Glutamatergic neuron (in vitro differentiated cells): ENCODE data around the gene TAAR2. TPM values are rescaled to one million over a fixed set of nuclear protein-coding genes. Genes with fewer than 3 reads are reported as not detected.

Source experiments
- DNase-seq: peaks from one replicate; pipeline ENCODE4 v3.0.0; 2022
- H3K27ac Mint-ChIP-seq: one replicate; pipeline ENCODE4 v1.8.0; 2020; ENCODE audit warnings: mild to moderate bottlenecking, mixed read lengths, inconsistent platforms; ENCODE audit not compliant: unreplicated experiment
- H3K27me3 Mint-ChIP-seq: one replicate; pipeline ENCODE4 v1.8.0; 2020; ENCODE audit warnings: mild to moderate bottlenecking, moderate library complexity, mixed read lengths, inconsistent platforms; ENCODE audit not compliant: unreplicated experiment
- H3K36me3 Mint-ChIP-seq: one replicate; pipeline ENCODE4 v1.8.0; 2020; ENCODE audit warnings: mild to moderate bottlenecking, mixed read lengths, inconsistent platforms; ENCODE audit not compliant: unreplicated experiment
- H3K4me1 Mint-ChIP-seq: one replicate; pipeline ENCODE4 v1.8.0; 2020; ENCODE audit warnings: mild to moderate bottlenecking, low read depth, mixed read lengths, inconsistent platforms; ENCODE audit not compliant: unreplicated experiment
- H3K4me3 Mint-ChIP-seq: one replicate; pipeline ENCODE4 v1.8.0; 2020; ENCODE audit warnings: mild to moderate bottlenecking, mixed read lengths, inconsistent platforms; ENCODE audit not compliant: unreplicated experiment
- H3K9me3 Mint-ChIP-seq: one replicate; pipeline ENCODE4 v1.8.0; 2020; ENCODE audit warnings: mild to moderate bottlenecking, moderate library complexity, mixed read lengths, inconsistent platforms; ENCODE audit not compliant: unreplicated experiment
- long read RNA-seq: library from polyadenylated mRNA; unstranded; transcript quantifications from one replicate; pipeline ENCODE4 v2.0.0, GENCODE V29; 2020; ENCODE audit not compliant: unreplicated experiment
- total RNA-seq: library from RNA; stranded (reverse); fragmentation: NEBNext Ultra II Directional; extraction: Animal tissue kit (Norgen Biotek cat#: 25700); gene quantifications from one replicate; pipeline ENCODE4 v1.2.1, GENCODE V29; 2021; ENCODE audit not compliant: unreplicated experiment
- TF ChIP-seq, protein P1 (sequence below): fragments of 200-600 bp; sonication (generic); IDR thresholded peaks from one replicate; pipeline ENCODE4 v1.5.0; 2021; ENCODE audit not compliant: partially characterized antibody, unreplicated experiment

Gene TAAR2, protein sequence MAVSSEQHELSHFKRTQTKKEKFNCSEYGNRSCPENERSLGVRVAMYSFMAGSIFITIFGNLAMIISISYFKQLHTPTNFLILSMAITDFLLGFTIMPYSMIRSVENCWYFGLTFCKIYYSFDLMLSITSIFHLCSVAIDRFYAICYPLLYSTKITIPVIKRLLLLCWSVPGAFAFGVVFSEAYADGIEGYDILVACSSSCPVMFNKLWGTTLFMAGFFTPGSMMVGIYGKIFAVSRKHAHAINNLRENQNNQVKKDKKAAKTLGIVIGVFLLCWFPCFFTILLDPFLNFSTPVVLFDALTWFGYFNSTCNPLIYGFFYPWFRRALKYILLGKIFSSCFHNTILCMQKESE
- not detected for total RNA-seq
- long read RNA-seq = 0 reads

DNA sequence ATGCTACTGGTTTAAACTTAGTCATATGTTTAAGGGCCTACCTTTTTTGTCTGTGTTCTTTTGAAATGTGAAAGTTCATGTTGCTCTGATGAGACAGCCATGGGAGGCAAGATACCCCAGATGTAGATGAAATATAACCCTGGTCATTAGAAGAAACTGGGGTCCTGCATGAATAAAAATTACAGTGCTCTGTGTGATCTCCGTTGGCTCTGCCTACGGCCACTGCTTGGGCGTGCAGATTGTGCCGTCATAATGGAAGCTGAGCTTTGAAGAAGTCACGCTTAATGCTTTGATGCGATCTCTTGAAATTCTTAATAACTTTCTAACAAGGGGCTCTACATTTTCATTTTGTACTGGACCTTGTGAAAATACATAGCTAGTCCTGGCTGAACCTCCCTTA is at the start of gene TAAR2:
Gene TAAR2 (minus strand): TSS at position 101 of the 400 bp plus-strand sequence. CDS start 0 bp downstream, at position 101.
- H3K9me3 Mint-ChIP-seq = no peaks in the 10 kb centered on the region
- TF ChIP-seq, protein P1, sequence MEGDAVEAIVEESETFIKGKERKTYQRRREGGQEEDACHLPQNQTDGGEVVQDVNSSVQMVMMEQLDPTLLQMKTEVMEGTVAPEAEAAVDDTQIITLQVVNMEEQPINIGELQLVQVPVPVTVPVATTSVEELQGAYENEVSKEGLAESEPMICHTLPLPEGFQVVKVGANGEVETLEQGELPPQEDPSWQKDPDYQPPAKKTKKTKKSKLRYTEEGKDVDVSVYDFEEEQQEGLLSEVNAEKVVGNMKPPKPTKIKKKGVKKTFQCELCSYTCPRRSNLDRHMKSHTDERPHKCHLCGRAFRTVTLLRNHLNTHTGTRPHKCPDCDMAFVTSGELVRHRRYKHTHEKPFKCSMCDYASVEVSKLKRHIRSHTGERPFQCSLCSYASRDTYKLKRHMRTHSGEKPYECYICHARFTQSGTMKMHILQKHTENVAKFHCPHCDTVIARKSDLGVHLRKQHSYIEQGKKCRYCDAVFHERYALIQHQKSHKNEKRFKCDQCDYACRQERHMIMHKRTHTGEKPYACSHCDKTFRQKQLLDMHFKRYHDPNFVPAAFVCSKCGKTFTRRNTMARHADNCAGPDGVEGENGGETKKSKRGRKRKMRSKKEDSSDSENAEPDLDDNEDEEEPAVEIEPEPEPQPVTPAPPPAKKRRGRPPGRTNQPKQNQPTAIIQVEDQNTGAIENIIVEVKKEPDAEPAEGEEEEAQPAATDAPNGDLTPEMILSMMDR = no peak
- no peak for DNase-seq
- no peak within 1 kb of the TSS for H3K4me3 Mint-ChIP-seq
- no peaks in the 10 kb centered on the region for H3K4me1 Mint-ChIP-seq
- H3K27ac Mint-ChIP-seq = no peak within 1 kb of the TSS
- no peaks in the 10 kb centered on the region for H3K36me3 Mint-ChIP-seq
- no peaks in the 10 kb centered on the region for H3K27me3 Mint-ChIP-seq

DNA sequence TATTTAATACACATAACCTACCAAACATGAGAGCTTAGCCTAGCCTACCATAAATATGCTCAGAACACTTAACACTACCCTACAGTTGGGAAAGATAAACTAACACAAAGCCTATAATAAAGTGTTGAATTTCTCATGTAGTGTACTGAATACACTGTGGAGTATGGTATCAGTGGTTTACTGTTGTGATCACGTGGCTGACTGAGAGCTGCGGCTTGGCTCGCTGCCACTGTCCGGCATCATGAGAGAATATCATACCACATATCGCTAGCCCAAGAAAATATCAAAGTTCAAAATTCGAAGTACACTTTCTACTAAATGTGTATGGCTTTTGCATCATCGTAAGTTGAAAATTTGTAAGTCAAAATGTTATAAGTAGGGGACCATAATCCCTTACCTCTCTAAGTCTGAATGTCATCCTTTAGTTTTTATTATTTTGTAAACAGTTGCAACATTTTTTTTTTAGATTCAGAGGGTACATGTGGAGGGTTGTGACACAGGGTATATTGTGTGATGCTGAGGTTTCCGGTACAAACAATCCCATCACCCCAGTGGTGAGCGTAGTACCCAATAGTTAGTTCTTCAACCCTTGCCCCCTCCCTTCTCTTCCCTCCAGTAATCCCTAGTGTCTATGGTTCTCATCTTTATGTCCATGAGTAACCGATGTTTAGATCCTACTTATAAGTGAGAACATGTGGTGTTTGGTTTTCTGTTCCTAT is 49.5 kb upstream of the TAAR2 start:
- Mint-ChIP-seq H3K4me1 (no peaks in the 10 kb centered on the region), H3K27me3 (peaks cover 2% of the 10 kb centered on the region), H3K27ac (no peak overlapping the region), H3K4me3 (no peak overlapping the region), H3K9me3 (no peaks in the 10 kb centered on the region), H3K36me3 (no peaks in the 10 kb centered on the region)
- no peak for DNase-seq
- TF ChIP-seq, protein P1 = no peak

DNA sequence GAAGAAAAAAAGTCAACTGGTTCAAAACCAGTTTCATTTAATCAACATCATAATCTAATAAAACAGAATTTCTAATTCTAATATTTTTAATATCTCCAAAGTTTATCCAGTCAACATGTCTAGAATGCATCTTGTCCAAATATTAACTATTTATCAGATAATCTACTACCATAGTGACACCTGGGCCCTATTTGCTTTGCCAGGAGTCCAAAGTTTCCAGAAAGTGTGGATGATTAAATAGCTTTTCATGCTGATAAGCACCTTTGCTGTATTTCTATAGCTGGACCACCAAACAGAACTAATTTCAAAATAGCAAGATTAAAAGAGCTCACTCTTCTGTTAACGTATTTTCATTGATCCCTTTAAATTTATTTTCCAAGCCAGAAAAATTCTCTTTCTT is 47.2 kb upstream of the TAAR2 start:
- no peaks in the 10 kb centered on the region for H3K4me1 Mint-ChIP-seq
- no peak overlapping the region for H3K27ac Mint-ChIP-seq
- DNase-seq = no peak
- no peaks in the 10 kb centered on the region for H3K36me3 Mint-ChIP-seq
- H3K4me3 Mint-ChIP-seq = no peak overlapping the region
- peaks cover 2% of the 10 kb centered on the region for H3K27me3 Mint-ChIP-seq
- H3K9me3 Mint-ChIP-seq = no peaks in the 10 kb centered on the region
- TF ChIP-seq, protein P1 = no peak

DNA sequence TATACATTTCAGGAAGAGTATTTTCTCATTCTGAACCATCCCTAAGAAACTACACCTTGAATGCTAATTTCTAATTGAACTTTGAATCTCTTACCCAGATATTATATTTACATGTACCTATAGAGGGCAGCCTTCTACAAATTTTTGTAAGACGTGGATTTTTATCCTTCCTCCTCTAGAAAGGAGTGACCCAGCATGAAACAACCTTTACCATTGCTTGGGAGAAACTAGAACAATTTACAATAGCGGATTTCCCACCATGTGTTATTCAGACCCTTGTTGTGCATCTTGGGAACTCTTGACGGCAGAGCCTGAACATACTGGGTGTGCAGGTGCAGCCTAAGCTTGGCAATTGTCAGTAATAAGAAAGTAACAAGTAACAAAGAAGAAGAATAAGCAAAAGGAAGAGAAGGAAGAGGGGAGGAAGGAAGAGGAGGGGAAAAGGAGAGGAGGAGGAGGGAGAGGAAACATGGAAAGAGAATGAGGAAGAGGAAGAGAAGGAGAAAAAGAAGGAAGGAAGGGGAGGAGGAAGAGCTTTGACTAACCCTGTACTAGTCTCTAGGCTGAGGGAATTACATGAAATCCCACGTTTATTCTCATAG is 45.7 kb upstream of the TAAR2 start:
- Mint-ChIP-seq H3K9me3 (no peaks in the 10 kb centered on the region), H3K36me3 (no peaks in the 10 kb centered on the region), H3K4me1 (no peaks in the 10 kb centered on the region), H3K27ac (no peak overlapping the region), H3K4me3 (no peak overlapping the region), H3K27me3 (peaks cover 2% of the 10 kb centered on the region)
- TF ChIP-seq, protein P1 = peak; percentile 60
- no peak for DNase-seq
